Adrenal gland (tissue), 12 donors: Measurements from ENCODE around the gene MED12L. TPM values are rescaled to one million over a fixed set of nuclear protein-coding genes. Genes with fewer than 3 reads are reported as not detected.
A peak's percentile ranks its signal among the peaks of the same experiment; 100 is the strongest.

Experiments
- DNase-seq, 7 donors: peaks; one replicate each; pipeline ENCODE4 v3.0.0-alpha.2; 2019 to 2020
- H3K27ac ChIP-seq, 5 donors: fragments of 200-600 bp; sonication (generic) in 4 of 5; 1 replicate in 3 of 5; 2 replicates in 2 of 5; pipeline versions ENCODE4 v1.5.1 to v1.8.0; 2016 to 2020; ENCODE audit warnings: mild to moderate bottlenecking in 1 of 5
- H3K27me3 ChIP-seq: fragments of 200-600 bp; 2 replicates; pipeline ENCODE4 v1.8.0; 2021
- H3K36me3 ChIP-seq, 2 donors: fragments of 200-600 bp; replicated peaks in 1 of 2; 1 replicate in 1 of 2; 2 replicates in 1 of 2; pipeline versions ENCODE4 v1.5.1 to v1.8.0; 2018 to 2022
- H3K4me1 ChIP-seq, 2 donors: fragments of 200-600 bp; replicated peaks in 1 of 2; 1 replicate in 1 of 2; 2 replicates in 1 of 2; pipeline versions ENCODE4 v1.5.1 to v1.8.0; 2018 to 2021
- H3K4me3 ChIP-seq, 4 donors: fragments of 200-600 bp; sonication (generic) in 3 of 4; one replicate each; pipeline ENCODE4 v1.5.1; 2016 to 2018
- H3K9me3 ChIP-seq, 3 donors: fragments of 200-600 bp; sonication (generic) in 1 of 3; replicated peaks in 1 of 3; 1 replicate in 2 of 3; 2 replicates in 1 of 3; pipeline versions ENCODE4 v1.5.1 to v1.8.0; 2016 to 2021
- POLR2A ChIP-seq, 2 donors: fragments of 450-650 bp; IDR thresholded peaks; one replicate each; pipeline ENCODE4 v1.6.1; 2017; ENCODE audit warnings: antibody characterized with exemption in 2 of 2, mild to moderate bottlenecking in 2 of 2, moderate library complexity in 1 of 2
- WGBS, 4 donors: extraction: QIAGEN DNeasy Blood & Tissue Kit in 2 of 4; methylation state at CpG; one replicate each; pipeline versions ENCODE4 v1.1.5 to v1.1.7; 2013 to 2017; 5-methylcytosine and 5-hydroxymethylcytosine counted together
- intact Hi-C, 2 donors: fragments of 100-400 bp; cut with DNase I; formaldehyde crosslinking; loops; one replicate each; pipeline versions ENCODE4 v1.14.1 to v1.15.0; 2022 to 2023
- polyA plus RNA-seq, 3 donors: library from polyadenylated mRNA; stranded (reverse); fragments of 200-250 nt in 2 of 3; fragments of 350-450 nt in 1 of 3; fragmentation: Illumina TruSeq in 1 of 3; extraction: RNeasy Lipid Tissue Mini Kit (QIAGEN cat#74804) in 1 of 3; gene quantifications; one replicate each; pipeline ENCODE4 v1.2.3, GENCODE V29; 2013 to 2014
- total RNA-seq, 9 donors: library from RNA; depleted of rRNA in 4 of 9; stranded (reverse); fragments of >200 nt in 4 of 9; fragments of 120-200 nt in 1 of 9; fragmentation: NEBNext Ultra II Directional in 1 of 9; extraction: Animal tissue kit (Norgen Biotek cat#: 25700) in 1 of 9; gene quantifications; one replicate each; pipeline versions ENCODE4 v1.1.0 to v1.2.4, GENCODE V29; 2013 to 2023
- TF ChIP-seq, protein P1 (sequence below), 6 experiments: fragments of 450-650 bp in 4 of 6; fragments of 200-600 bp in 2 of 6; sonication (generic) in 1 of 6; IDR thresholded peaks; 1 replicate in 5 of 6; 2 replicates in 1 of 6; pipeline versions ENCODE4 v1.5.1 to v1.8.0; 2016 to 2021; ENCODE audit warnings: antibody characterized with exemption in 6 of 6, mild to moderate bottlenecking in 2 of 6, moderate library complexity in 1 of 6
- donor health status: healthy with polysubstance abuse.
- donor health status: Bipolar disorder and iron deficiency.
- donor health status: DM: yes; HTN: yes; CAD: no.
- donor health status: DM: no; HTN: no; CAD: no.
- donor health status: DM: no; HTN: no; CAD: no.
- donor health status: DM: yes; HTN: yes; CAD: no.

The MED12L gene
- total and polyA plus RNA-seq, 12 donors = 0.77 to 25.0 (median 6.3) TPM

DNA sequence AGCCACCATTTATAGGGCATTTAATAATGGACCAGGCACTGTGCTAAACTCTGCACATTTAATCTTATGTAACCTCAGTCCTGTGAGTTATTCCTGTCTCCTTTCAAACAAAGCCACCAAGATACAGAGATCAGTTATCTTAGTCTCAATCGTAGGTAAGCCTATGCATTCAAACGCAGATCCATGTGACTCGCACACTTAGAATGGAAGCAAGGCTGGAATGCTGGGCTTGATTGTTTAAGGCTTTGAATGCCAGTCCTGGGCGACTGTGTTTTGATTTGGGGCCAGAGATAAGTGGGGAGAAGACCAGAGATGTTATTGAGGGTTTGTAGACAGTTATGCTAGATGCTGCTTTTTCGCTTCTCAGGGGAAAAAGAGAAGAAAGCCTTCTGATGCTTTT lies 22.2 kb downstream of the MED12L start:
- DNase-seq = no peak
- 58 to 70% (median 67%) methylated on average over 5 of the region's 5 CpGs for WGBS, 4 donors
- Histone ChIP-seq H3K27ac (peak overlapping the region in 1 of 5 donors; percentile 83), H3K27me3 (no peaks in the 10 kb centered on the region), H3K4me1 (peaks cover 0 to 5% of the 10 kb centered on the region in 2 donors), H3K9me3 (no peaks in the 10 kb centered on the region), H3K36me3 (no peaks in the 10 kb centered on the region), H3K4me3 (no peak overlapping the region)
- intact Hi-C loops = no loop called here
- TF ChIP-seq POLR2A (IDR thresholded peaks at IDR 0.05) = no peak
- TF ChIP-seq, protein P1, sequence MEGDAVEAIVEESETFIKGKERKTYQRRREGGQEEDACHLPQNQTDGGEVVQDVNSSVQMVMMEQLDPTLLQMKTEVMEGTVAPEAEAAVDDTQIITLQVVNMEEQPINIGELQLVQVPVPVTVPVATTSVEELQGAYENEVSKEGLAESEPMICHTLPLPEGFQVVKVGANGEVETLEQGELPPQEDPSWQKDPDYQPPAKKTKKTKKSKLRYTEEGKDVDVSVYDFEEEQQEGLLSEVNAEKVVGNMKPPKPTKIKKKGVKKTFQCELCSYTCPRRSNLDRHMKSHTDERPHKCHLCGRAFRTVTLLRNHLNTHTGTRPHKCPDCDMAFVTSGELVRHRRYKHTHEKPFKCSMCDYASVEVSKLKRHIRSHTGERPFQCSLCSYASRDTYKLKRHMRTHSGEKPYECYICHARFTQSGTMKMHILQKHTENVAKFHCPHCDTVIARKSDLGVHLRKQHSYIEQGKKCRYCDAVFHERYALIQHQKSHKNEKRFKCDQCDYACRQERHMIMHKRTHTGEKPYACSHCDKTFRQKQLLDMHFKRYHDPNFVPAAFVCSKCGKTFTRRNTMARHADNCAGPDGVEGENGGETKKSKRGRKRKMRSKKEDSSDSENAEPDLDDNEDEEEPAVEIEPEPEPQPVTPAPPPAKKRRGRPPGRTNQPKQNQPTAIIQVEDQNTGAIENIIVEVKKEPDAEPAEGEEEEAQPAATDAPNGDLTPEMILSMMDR (IDR thresholded peaks at IDR 0.05) = no peak

DNA sequence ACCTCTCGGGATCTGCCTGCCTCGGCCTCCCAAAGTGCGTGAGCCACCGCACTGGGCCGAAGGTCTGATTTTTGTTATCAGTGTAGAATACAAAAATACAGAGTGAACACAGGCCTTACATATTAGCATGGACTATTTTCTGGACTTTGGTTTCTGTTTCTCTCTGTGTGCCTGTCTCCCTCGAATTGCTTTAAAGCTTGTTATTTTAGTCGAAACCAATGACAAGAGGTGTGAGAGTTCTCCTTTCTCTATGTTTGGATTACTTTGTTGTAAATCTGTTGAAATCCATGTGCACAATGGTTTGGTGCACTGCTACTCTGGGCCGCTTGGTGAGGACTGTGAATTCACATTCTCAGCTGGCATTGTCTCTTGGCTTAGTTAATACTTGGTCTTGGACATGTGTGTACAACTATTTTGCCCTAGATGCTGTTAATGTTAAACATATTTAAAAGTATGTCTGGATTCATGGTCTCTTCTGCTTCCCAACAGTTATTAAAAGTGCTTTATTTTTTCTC lies 23.9 kb downstream of the MED12L start:
- Histone ChIP-seq H3K4me3 (peak overlapping the region in 2 of 4 donors; percentile 21 to 36), H3K4me1 (peaks cover 0 to 5% of the 10 kb centered on the region in 2 donors), H3K27ac (peak overlapping the region; percentile 24 to 88 (median 71)), H3K27me3 (no peaks in the 10 kb centered on the region), H3K9me3 (no peaks in the 10 kb centered on the region), H3K36me3 (no peaks in the 10 kb centered on the region)
- 38 to 58% (median 40%) methylated on average over 8 of the region's 8 CpGs for WGBS, 4 donors
- intact Hi-C loops = no loop called here
- peak in 1 of 2 donors; percentile 3 for TF ChIP-seq POLR2A (IDR thresholded peaks at IDR 0.05)
- TF ChIP-seq, protein P1 (IDR thresholded peaks at IDR 0.05) = peak in 3 of 6 experiments; percentile 26 to 46 (median 42)
- peak in 2 of 7 donors; percentile 33 to 34 for DNase-seq

DNA sequence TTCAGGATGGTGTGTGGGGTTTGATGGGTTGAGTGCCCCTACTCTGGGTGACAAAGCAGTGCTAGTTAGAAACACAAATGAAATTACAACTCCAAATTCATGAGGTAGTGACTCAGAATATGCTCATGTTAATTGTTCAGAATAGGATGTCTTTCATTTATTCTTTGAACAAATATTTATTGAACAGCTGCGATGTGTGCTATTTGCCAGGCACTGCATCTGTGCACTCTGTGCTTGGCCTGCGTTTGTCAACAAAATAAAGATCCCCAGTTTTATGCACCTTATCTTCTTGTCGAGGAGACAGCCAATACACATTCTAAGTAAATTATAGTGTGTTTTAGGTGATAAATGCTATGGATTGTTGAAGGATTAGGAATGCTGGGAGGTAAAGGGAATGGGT lies 27.3 kb downstream of the MED12L start:
- TF ChIP-seq, protein P1 (IDR thresholded peaks at IDR 0.05) = no peak
- no peak for TF ChIP-seq POLR2A (IDR thresholded peaks at IDR 0.05)
- Histone ChIP-seq H3K4me1 (peaks cover 0 to 5% of the 10 kb centered on the region in 2 donors), H3K36me3 (no peaks in the 10 kb centered on the region), H3K27me3 (no peaks in the 10 kb centered on the region), H3K9me3 (no peaks in the 10 kb centered on the region), H3K4me3 (no peak overlapping the region), H3K27ac (no peak overlapping the region)
- WGBS, 4 donors = 73 to 84% (median 80%) methylated on average over 3 of the region's 3 CpGs
- no peak for DNase-seq
- intact Hi-C loops = no loop called here

DNA sequence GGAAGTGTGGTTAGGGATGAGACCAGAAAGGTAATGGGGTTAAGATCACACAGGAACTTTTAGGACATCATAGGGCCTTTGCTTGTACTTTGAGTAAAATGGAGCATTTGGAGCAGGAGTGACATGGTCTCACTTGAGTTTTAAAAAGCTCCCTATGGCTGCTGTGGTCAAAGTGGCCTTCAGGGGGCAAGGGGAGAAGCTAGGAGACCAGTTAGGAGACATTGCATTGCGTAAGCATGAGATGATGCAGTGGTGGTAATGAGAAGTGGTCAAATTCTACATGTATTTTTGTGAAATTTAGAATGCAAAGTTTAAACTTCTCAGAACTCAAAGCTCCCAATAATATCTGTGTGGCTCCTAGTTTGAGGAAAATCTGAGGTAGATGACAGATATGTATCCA lies 27.9 kb downstream of the MED12L start:
- DNase-seq = no peak
- Histone ChIP-seq H3K4me3 (no peak overlapping the region), H3K36me3 (no peaks in the 10 kb centered on the region), H3K4me1 (peaks cover 0 to 5% of the 10 kb centered on the region in 2 donors), H3K27ac (no peak overlapping the region), H3K9me3 (no peaks in the 10 kb centered on the region), H3K27me3 (no peaks in the 10 kb centered on the region)
- intact Hi-C loops = no loop called here
- WGBS, 4 donors = 88 to 100% (median 93%) methylated on average over 1 of the region's 1 CpG
- TF ChIP-seq POLR2A (IDR thresholded peaks at IDR 0.05) = no peak
- TF ChIP-seq, protein P1 (IDR thresholded peaks at IDR 0.05) = no peak
